IMR-90 (cell line): ENCODE data around the gene DRC3. TPM values are rescaled to one million over a fixed set of nuclear protein-coding genes. Genes with fewer than 3 reads are reported as not detected.

Source experiments
- ATAC-seq: fragments of 200-7000 bp; cut with Tn5 transposase; 2 replicates; pipeline ENCODE4 v1.9.1; 2020; ENCODE audit warnings: low read depth, mild to moderate bottlenecking, moderate library complexity
- BruUV-seq: library from RNA; stranded (reverse); fragments of 400-500 nt; replicated peaks from 2 replicates; lab custom pipeline; 2021; lab: Mats Ljungman, UMichigan
- CTCF ChIA-PET: fragments of 300-600 bp; formaldehyde crosslinking; extraction: SDS; loops from one replicate; lab custom pipeline; 2021; ENCODE audit warnings: antibody characterized with exemption; lab: Yijun Ruan, JAX
- POLR2A ChIA-PET: fragments of 300-600 bp; sonication (Branson Sonifier 250); formaldehyde crosslinking; loops from one replicate; lab custom pipeline; 2022; ENCODE audit warnings: antibody characterized with exemption; ENCODE audit not compliant: unreplicated experiment; lab: Charles Lee
- DNase-seq: peaks from one replicate; pipeline ENCODE4 v3.0.0; 2013
- H2AFZ ChIP-seq: replicated peaks from 2 replicates; pipeline ENCODE3; 2013; ENCODE audit warnings: low read length, mild to moderate bottlenecking; ENCODE audit not compliant: poor library complexity
- H2AK5ac ChIP-seq: 2 replicates; pipeline ENCODE4 v1.6.1; 2013; ENCODE audit warnings: low read depth, low read length, inconsistent platforms
- H2AK9ac ChIP-seq: replicated peaks from 2 replicates; pipeline ENCODE3; 2013; ENCODE audit warnings: mild to moderate bottlenecking, low read depth, low read length, moderate library complexity; ENCODE audit not compliant: poor library complexity
- H2BK120ac ChIP-seq: 2 replicates; pipeline ENCODE4 v1.6.1; 2013; ENCODE audit warnings: low read depth, low read length, inconsistent platforms
- H2BK15ac ChIP-seq: 3 replicates; pipeline ENCODE4 v1.6.1; 2013; ENCODE audit warnings: low read depth, low read length, inconsistent platforms
- H2BK20ac ChIP-seq: 2 replicates; pipeline ENCODE4 v1.6.1; 2013; ENCODE audit warnings: low read depth, mild to moderate bottlenecking, inconsistent platforms, low read length, moderate library complexity
- H2BK5ac ChIP-seq: 2 replicates; pipeline ENCODE4 v1.6.1; 2013; ENCODE audit warnings: mild to moderate bottlenecking, low read depth, low read length, inconsistent platforms; ENCODE audit not compliant: poor library complexity, severe bottlenecking
- H3K14ac ChIP-seq: replicated peaks from 2 replicates; pipeline ENCODE4 v1.6.1; 2013; ENCODE audit warnings: low read depth, low read length, inconsistent platforms
- H3K18ac ChIP-seq: 2 replicates; pipeline ENCODE4 v1.6.1; 2013; ENCODE audit warnings: low read depth, low read length, control low read depth
- H3K23ac ChIP-seq: 2 replicates; pipeline ENCODE4 v1.6.1; 2013; ENCODE audit warnings: low read depth, low read length, inconsistent platforms
- H3K27ac ChIP-seq: 2 replicates; pipeline ENCODE4 v1.5.1; 2013; ENCODE audit warnings: mild to moderate bottlenecking, control low read depth, low read length; ENCODE audit not compliant: insufficient read depth
- H3K27me3 ChIP-seq: 2 replicates; pipeline ENCODE4 v1.6.1; 2013; ENCODE audit warnings: low read length; ENCODE audit not compliant: control insufficient read depth, insufficient read depth
- H3K36me3 ChIP-seq: 2 replicates; pipeline ENCODE4 v1.6.1; 2013; ENCODE audit warnings: low read length, mixed read lengths; ENCODE audit not compliant: control insufficient read depth, insufficient read depth
- H3K4ac ChIP-seq: 2 replicates; pipeline ENCODE4 v1.6.1; 2013; ENCODE audit warnings: low read depth, low read length, inconsistent platforms
- H3K4me1 ChIP-seq: 2 replicates; pipeline ENCODE4 v1.6.1; 2013; ENCODE audit warnings: low read length, mixed read lengths; ENCODE audit not compliant: control insufficient read depth, insufficient read depth
- H3K4me2 ChIP-seq: 2 replicates; pipeline ENCODE4 v1.6.1; 2013; ENCODE audit warnings: low read depth, mild to moderate bottlenecking, control low read depth, low read length, moderate library complexity
- H3K4me3 ChIP-seq: 2 replicates; pipeline ENCODE4 v1.5.1; 2013; ENCODE audit warnings: low read depth, mild to moderate bottlenecking, control low read depth, low read length, moderate library complexity; ENCODE audit not compliant: insufficient read depth
- H3K56ac ChIP-seq: 2 replicates; pipeline ENCODE4 v1.6.1; 2013; ENCODE audit warnings: low read length, inconsistent platforms; ENCODE audit not compliant: insufficient read depth; ENCODE audit errors: extremely low read depth
- H3K79me1 ChIP-seq, 2 experiments: 2 replicates each; pipeline ENCODE4 v1.6.1; 2013; ENCODE audit warnings: low read length in 2 of 2, inconsistent platforms in 1 of 2, low read depth in 1 of 2
- H3K9ac ChIP-seq: 2 replicates; pipeline ENCODE4 v1.6.1; 2013; ENCODE audit warnings: low read depth, low read length, control low read depth
- H3K9me1 ChIP-seq: 2 replicates; pipeline ENCODE4 v1.6.1; 2013; ENCODE audit warnings: low read length, inconsistent platforms; ENCODE audit not compliant: insufficient read depth
- H3K9me3 ChIP-seq: 2 replicates; pipeline ENCODE4 v1.6.1; 2013; ENCODE audit warnings: low read length; ENCODE audit not compliant: control insufficient read depth, insufficient read depth
- H4K20me1 ChIP-seq: 2 replicates; pipeline ENCODE4 v1.6.1; 2013; ENCODE audit warnings: low read length, inconsistent platforms; ENCODE audit not compliant: insufficient read depth
- H4K5ac ChIP-seq: 2 replicates; pipeline ENCODE4 v1.6.1; 2013; ENCODE audit warnings: mild to moderate bottlenecking, low read depth, low read length, control low read depth
- H4K8ac ChIP-seq, 2 experiments: 2 replicates each; pipeline ENCODE4 v1.6.1; 2013; ENCODE audit warnings: low read depth in 2 of 2, low read length in 2 of 2, control low read depth in 1 of 2, inconsistent platforms in 1 of 2
- H4K91ac ChIP-seq: 2 replicates; pipeline ENCODE4 v1.6.1; 2013; ENCODE audit warnings: low read depth, low read length, inconsistent platforms; ENCODE audit not compliant: insufficient read depth
- BHLHE40 ChIP-seq: fragments of 150-350 bp; IDR thresholded peaks from 2 replicates; pipeline ENCODE4 v1.6.1; 2016; ENCODE audit warnings: mild to moderate bottlenecking, low read depth, low read length
- CEBPB ChIP-seq: IDR thresholded peaks from 2 replicates; pipeline ENCODE4 v1.6.1; 2012; ENCODE audit warnings: low read depth, low read length, improper control_type of control experiment
- CHD1 ChIP-seq: IDR thresholded peaks from 2 replicates; pipeline ENCODE4 v1.6.1; 2012; ENCODE audit warnings: low read depth, low read length, improper control_type of control experiment
- CTCF ChIP-seq: conservative IDR thresholded peaks from 2 replicates; pipeline ENCODE4 v1.5.1; 2012; ENCODE audit warnings: mild to moderate bottlenecking, low read depth, low read length, improper control_type of control experiment
- ELK1 ChIP-seq: fragments of 150-350 bp; IDR thresholded peaks from 2 replicates; pipeline ENCODE4 v1.6.1; 2016; ENCODE audit warnings: low read depth, mild to moderate bottlenecking, low read length, moderate library complexity, borderline replicate concordance
- FOS ChIP-seq: fragments of 150-350 bp; IDR thresholded peaks from 2 replicates; pipeline ENCODE4 v1.6.1; 2016; ENCODE audit warnings: low read depth, low read length
- MAFK ChIP-seq: IDR thresholded peaks from 2 replicates; pipeline ENCODE4 v1.6.1; 2012; ENCODE audit warnings: low read depth, low read length, improper control_type of control experiment
- MAZ ChIP-seq: IDR thresholded peaks from 2 replicates; pipeline ENCODE4 v1.6.1; 2012; ENCODE audit warnings: low read depth, mild to moderate bottlenecking, low read length, improper control_type of control experiment, moderate library complexity, borderline replicate concordance
- MXI1 ChIP-seq: IDR thresholded peaks from 2 replicates; pipeline ENCODE4 v1.6.1; 2012; ENCODE audit warnings: low read depth, mild to moderate bottlenecking, low read length, moderate library complexity, borderline replicate concordance
- NFE2L2 ChIP-seq: fragments of 150-350 bp; IDR thresholded peaks from 2 replicates; pipeline ENCODE4 v1.6.1; 2016; ENCODE audit warnings: low read depth, mild to moderate bottlenecking, low read length
- POLR2A ChIP-seq: IDR thresholded peaks from 2 replicates; pipeline ENCODE4 v1.6.1; 2012; ENCODE audit warnings: mild to moderate bottlenecking, low read depth, low read length
- RAD21 ChIP-seq: IDR thresholded peaks from 2 replicates; pipeline ENCODE4 v1.6.1; 2012; ENCODE audit warnings: low read length, improper control_type of control experiment
- RCOR1 ChIP-seq: IDR thresholded peaks from 2 replicates; pipeline ENCODE4 v1.6.1; 2012; ENCODE audit warnings: mild to moderate bottlenecking, low read length, improper control_type of control experiment; ENCODE audit not compliant: insufficient replicate concordance
- RFX5 ChIP-seq: IDR thresholded peaks from 2 replicates; pipeline ENCODE4 v1.8.0; 2012; ENCODE audit warnings: low read depth, mild to moderate bottlenecking, low read length, moderate library complexity
- SMC3 ChIP-seq: fragments of 150-350 bp; IDR thresholded peaks from 2 replicates; pipeline ENCODE4 v1.6.1; 2016; ENCODE audit warnings: low read depth, mild to moderate bottlenecking, antibody characterized with exemption, low read length, moderate library complexity
- USF2 ChIP-seq: fragments of 150-350 bp; IDR thresholded peaks from 2 replicates; pipeline ENCODE4 v1.6.1; 2017; ENCODE audit warnings: mild to moderate bottlenecking, antibody characterized with exemption, low read length, low read depth
- WGBS, 2 experiments: methylation state at CpG; one replicate each; pipeline versions ENCODE4 v1.1.5 to v1.1.7; 2013; ENCODE audit warnings: missing lambda C conversion rate in 2 of 2; ENCODE audit not compliant: insufficient read length in 1 of 2; ENCODE audit errors: extremely low coverage in 2 of 2; 5-methylcytosine and 5-hydroxymethylcytosine counted together
- dilution Hi-C: fragments of 300-500 bp; cut with HindIII; formaldehyde crosslinking; loops from one replicate; pipeline ENCODE4 v1.14.3; 2018; ENCODE audit warnings: low sequenced_read_pairs; ENCODE audit not compliant: unreplicated experiment
- in situ Hi-C: fragments of 300-500 bp; cut with MboI; formaldehyde crosslinking; loops from 3 replicates; pipeline ENCODE4 v1.14.3; 2019; ENCODE audit warnings: low sequenced_read_pairs, inconsistent platforms, mixed read lengths
- intact Hi-C: fragments of 100-400 bp; cut with micrococcal nuclease; formaldehyde crosslinking; loops from 2 replicates; pipeline ENCODE4 v1.10.0; 2022
- polyA plus RNA-seq, 3 experiments: library from polyadenylated mRNA; depleted of rRNA; stranded (reverse); fragments of >200 nt; gene quantifications; 2 replicates each; pipeline ENCODE4 v1.2.3, GENCODE V29; 2012; ENCODE audit warnings: low replicate concordance in 1 of 3
- total RNA-seq: library from RNA; depleted of rRNA; stranded (reverse); fragments of >200 nt; gene quantifications from 2 replicates; pipeline ENCODE4 v1.2.3, GENCODE V29; 2012

DRC3 gene
- total and polyA plus RNA-seq, 2 of the 4 experiments (the other 2 are of a cell fraction) = 0.55 to 0.72 TPM

DNA sequence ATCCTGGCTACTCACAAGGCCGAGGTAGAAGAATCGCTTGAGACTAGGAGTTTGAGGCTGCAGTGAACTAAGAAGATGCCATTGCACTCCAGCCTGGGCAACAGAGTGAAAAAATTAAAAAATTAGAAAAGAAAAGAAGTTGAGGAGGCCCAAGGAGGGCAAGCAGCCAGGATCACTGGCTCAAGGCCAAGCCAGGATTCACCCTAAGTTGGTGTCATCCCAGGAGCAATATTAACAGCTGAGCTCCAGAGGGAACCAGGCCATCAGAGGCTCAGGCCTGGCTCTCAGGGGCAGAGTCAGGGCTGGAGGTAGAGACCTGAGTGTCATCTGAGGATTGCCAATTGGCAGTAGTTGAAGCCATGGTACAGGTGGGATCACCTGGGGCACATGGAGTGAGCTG lies 20.7 kb downstream of the DRC3 start:
- no peak overlapping the region; the same call in 1 of the 2 replicates for H2AK5ac ChIP-seq

More for the DNA sequence above, 20.7 kb downstream of the DRC3 start:
- dilution Hi-C loops (no loop called here), intact Hi-C loops (loop anchor here (5.0 kb wide), 1 partner anchor 34 kb away; no protein-coding TSS in a partner anchor), in situ Hi-C loops (no loop called here)
- Histone ChIP-seq H3K23ac (no peak overlapping the region), H4K5ac (no peak overlapping the region), H3K9me3 (no peaks in the 10 kb centered on the region), H2BK20ac (no peak overlapping the region), H3K79me1 (no peaks in the 10 kb centered on the region), H3K18ac (no peak overlapping the region), H3K27me3 (no peaks in the 10 kb centered on the region), H3K27ac (no peak overlapping the region), H3K14ac (no peak overlapping the region), H4K8ac (no peak overlapping the region), H3K4me1 (peaks cover 8% of the 10 kb centered on the region; the same call in 1 of the 2 replicates), H2BK120ac (no peak overlapping the region), H4K20me1 (no peaks in the 10 kb centered on the region), H2BK15ac (no peak overlapping the region), H3K56ac (no peak overlapping the region), H2AFZ (no peak overlapping the region), H4K91ac (no peak overlapping the region), H2AK9ac (no peak overlapping the region), H3K36me3 (no peaks in the 10 kb centered on the region), H3K4ac (no peak overlapping the region), H3K9me1 (peaks cover 2% of the 10 kb centered on the region), H3K4me2 (no peak overlapping the region), H2BK5ac (no peak overlapping the region), H3K9ac (no peak overlapping the region), H3K4me3 (no peak overlapping the region)
- DNase-seq (no peak), ATAC-seq (no peak)
- ChIA-PET CTCF (no interaction called here), POLR2A (no interaction called here)
- 100% methylated on average over 2 of the region's 2 CpGs; no CpG with 5 or more reads in 1 of the 2 experiments for WGBS, 2 experiments
- no TSS peak for BruUV-seq
- TF ChIP-seq NFE2L2 = no peak
- TF ChIP-seq SMC3 = no peak
- no peak for TF ChIP-seq FOS
- no peak for TF ChIP-seq CTCF
- TF ChIP-seq RAD21 = no peak
- no peak for TF ChIP-seq USF2
- TF ChIP-seq MXI1 = no peak
- TF ChIP-seq ELK1 = no peak
- TF ChIP-seq RFX5 = no peak
- no peak for TF ChIP-seq POLR2A
- TF ChIP-seq BHLHE40 = no peak
- TF ChIP-seq MAZ = no peak
- TF ChIP-seq CEBPB = no peak
- TF ChIP-seq CHD1 = no peak
- no peak for TF ChIP-seq MAFK
- no peak for TF ChIP-seq RCOR1
